ENCODE data around the gene ANKRD17. TPM values are rescaled to one million over a fixed set of nuclear protein-coding genes. Genes with fewer than 3 reads are reported as not detected.
A peak's percentile ranks its signal among the peaks of the same experiment; 100 is the strongest.

Gene ANKRD17
- total and polyA plus RNA-seq, 9 of the 15 experiments (the other 6 are each of a cell fraction or from before 2014, with no cell fraction given): 25.5 to 86.9 (median 52.2) TPM

GRCh38 chr4:73142995-73143547 lies 115.5 kb downstream of the ANKRD17 start:
- DNase-seq (ENCODE audit: extremely low read depth in 1 of 4, low spot score in 3 of 4): no peak
- no peak for FAIRE-seq
- CTCF ChIA-PET (ENCODE audit: low intra/inter-chr PET ratio): no interaction called here
- Histone ChIP-seq H3K27ac (ENCODE audit: extremely low read depth, low read depth, low read length) (no peak overlapping the region), H3K4me3 (no peak overlapping the region), H3K36me3 (ENCODE audit: control insufficient read depth, insufficient read depth, low read length) (peaks cover 97% of the 10 kb centered on the region), H3K79me2 (ENCODE audit: control insufficient read depth, insufficient read depth, low read length) (peaks cover 29% of the 10 kb centered on the region; the same call in 2 of the 3 replicates), H2AFZ (ENCODE audit: low read depth, low read length) (no peak overlapping the region), H3K4me2 (ENCODE audit: insufficient read depth, low read length) (no peak overlapping the region), H3K27me3 (ENCODE audit: control insufficient read depth in 2 of 2, insufficient read depth in 2 of 2, low read length in 2 of 2) (no peaks in the 10 kb centered on the region), H3K9me3 (replicated peaks; ENCODE audit: control insufficient read depth, insufficient read depth, low read depth, low read length) (no peaks in the 10 kb centered on the region), H3K4me1 (replicated peaks in 1 of 2; ENCODE audit: control insufficient read depth in 2 of 2, insufficient read depth in 2 of 2, low read length in 2 of 2) (no peaks in the 10 kb centered on the region), H3K9ac (ENCODE audit: insufficient read depth in 1 of 2, low read depth in 2 of 2, low read length in 2 of 2) (no peak overlapping the region), H3K9me1 (ENCODE audit: control insufficient read depth, insufficient read depth, low read length) (no peaks in the 10 kb centered on the region), H4K20me1 (replicated peaks; ENCODE audit: control insufficient read depth, insufficient read depth, low read length) (no peaks in the 10 kb centered on the region)
- ATAC-seq: no peak
- 96% methylated on average over 4 of the region's 4 CpGs for WGBS (ENCODE audit: insufficient coverage, low coverage, missing lambda C conversion rate)
- no TSS peak for BruUV-seq (replicated peaks)
- TF ChIP-seq CHCHD3 (CRISPR knock-in tag; IDR thresholded peaks at IDR 0.05) (no peak), RCOR1 (IDR thresholded peaks at IDR 0.05; ENCODE audit: borderline replicate concordance in 1 of 2, low read depth in 2 of 2, low read length in 2 of 2) (no peak), RBM39 (optimal IDR thresholded peaks at IDR 0.05; ENCODE audit: low read depth, low read length) (no peak), ZZZ3 (IDR thresholded peaks at IDR 0.05) (peak; percentile 38; the same call in 1 of the 2 replicates), MBD1 (CRISPR knock-in tag; IDR thresholded peaks at IDR 0.05) (no peak)
- intact Hi-C loops (cut with micrococcal nuclease) (no loop called here), in situ Hi-C loops (cut with MboI) (no loop called here)
- POLR2A ChIA-PET: no interaction called here
